ENCODE data around the gene RND2.

Gene RND2

DNA sequence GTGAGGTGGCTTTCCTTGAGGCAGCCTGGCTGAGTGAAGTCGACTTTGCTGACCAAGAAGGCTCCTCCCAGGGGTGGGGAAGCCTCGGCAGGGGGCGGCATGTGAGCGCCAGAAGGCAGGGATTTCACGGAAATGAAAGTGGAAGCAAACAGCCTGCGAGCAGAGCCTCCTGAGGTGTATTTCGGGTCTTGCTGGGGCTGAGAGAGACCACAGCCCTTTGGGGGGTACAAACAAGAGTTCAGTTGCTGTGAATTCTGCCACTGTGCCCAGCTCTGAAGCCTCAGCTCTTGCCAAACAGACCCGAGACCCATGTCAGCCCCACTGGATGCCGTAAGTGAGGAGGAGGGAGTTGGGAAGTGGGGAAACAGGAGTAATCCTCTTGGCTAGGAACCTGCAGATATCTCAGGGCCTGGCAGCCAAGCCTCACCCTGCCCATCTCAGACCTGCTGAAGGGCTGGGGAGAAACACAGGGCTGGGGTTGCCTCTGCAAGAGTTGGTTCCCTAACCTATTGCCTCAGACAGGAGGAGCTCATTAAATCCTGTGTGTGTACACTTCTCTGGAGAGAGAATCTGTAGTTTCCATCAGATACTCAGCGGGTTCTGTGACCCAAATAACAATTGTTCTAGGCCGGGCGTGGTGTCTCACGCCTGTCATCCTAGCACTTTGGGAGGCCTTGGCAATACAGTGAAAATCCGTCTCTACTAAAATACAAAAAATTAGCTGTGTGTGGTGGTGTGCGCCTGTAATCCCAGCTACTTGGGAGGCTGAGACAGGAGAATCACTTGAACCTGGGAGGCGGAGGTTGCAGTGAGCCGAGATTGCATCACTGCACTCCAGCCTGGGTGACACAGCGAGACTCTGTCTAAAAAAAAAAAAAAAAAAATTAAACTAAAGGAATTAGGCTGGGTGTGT, 18.1 kb upstream of the RND2 start, which contains the start of gene IFI35:
IFI35 (plus strand) TSS at position 146 of the 913 bp plus-strand sequence; CDS start at position 310, 164 bp downstream.
- peak; percentile 87 for DNase-seq

DNA sequence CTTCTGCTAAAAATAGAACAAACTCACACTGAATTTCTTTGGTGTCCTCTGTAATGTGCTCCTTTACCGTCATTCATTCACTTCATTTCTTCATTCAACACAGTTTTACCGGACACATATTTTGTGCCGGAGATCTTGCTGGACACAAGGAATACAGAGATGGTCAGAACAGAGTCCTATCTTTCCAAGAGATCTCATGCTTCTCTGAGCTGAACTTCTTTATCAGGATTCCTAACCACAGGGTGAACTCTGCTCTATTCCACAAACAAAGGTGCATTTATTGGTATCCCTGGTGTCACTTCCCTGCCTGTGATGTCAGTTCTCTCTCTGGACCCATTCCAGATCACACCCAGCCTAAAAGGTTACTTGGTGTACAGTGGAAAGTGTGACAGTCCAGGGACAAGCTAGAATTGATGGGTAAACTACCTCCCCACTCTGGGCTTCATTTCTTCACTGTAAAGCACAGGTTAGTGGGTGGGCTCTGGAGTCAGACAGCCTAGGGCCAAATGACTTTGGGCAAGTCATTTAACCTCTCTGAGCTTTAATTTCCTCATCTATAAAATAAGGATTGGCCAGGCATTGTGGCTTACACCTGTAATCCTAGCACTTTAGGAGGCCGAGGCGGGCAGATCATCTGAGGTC, 14.2 kb upstream of the RND2 start:
- DNase-seq: no peak

DNA sequence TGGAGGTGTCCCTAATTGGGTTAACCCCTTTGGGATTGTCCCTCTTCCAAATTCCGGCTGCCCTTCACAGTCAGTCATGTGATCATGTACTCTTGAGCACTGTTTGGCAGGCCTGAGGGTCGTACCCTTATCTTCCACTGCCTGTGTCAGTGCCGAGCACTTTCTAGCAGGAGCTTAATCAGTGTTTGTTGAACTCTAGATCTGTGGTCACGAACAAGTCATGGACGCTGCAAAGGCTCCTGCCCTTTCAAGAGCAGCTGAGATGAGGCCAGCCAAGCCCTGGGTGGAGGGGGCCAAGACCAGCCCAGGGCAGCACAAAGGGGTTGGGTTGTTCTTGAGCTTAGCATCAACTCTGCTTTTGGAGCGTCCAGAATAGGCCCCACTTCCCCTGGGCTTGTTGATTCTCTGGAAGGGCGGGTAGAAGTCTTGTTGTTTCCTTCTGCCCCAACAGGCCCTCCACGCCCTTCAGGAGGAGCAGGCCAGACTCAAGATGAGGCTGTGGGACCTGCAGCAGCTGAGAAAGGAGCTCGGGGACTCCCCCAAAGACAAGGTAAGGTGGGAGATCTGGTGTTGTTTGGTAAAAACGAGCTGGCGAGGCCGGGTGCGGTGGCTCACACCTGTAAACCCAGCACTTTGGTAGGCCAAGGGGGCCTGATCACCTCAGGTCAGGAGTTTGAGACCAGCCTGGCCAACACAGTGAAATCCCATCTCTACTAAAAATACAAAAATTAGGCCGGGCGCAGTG, 13.1 kb upstream of the RND2 start:
- DNase-seq: no peak

DNA sequence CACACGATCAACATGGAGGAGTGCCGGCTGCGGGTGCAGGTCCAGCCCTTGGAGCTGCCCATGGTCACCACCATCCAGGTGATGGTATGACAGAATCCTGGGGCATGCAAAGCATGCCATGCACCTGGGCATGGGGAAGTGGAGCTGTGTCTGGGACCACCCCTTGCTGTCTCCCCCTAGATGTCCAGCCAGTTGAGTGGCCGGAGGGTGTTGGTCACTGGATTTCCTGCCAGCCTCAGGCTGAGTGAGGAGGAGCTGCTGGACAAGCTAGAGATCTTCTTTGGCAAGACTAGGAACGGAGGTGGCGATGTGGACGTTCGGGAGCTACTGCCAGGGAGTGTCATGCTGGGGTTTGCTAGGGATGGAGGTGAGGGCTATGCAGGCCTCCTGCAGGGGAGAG, 11.7 kb upstream of the RND2 start:
- DNase-seq: no peak

DNA sequence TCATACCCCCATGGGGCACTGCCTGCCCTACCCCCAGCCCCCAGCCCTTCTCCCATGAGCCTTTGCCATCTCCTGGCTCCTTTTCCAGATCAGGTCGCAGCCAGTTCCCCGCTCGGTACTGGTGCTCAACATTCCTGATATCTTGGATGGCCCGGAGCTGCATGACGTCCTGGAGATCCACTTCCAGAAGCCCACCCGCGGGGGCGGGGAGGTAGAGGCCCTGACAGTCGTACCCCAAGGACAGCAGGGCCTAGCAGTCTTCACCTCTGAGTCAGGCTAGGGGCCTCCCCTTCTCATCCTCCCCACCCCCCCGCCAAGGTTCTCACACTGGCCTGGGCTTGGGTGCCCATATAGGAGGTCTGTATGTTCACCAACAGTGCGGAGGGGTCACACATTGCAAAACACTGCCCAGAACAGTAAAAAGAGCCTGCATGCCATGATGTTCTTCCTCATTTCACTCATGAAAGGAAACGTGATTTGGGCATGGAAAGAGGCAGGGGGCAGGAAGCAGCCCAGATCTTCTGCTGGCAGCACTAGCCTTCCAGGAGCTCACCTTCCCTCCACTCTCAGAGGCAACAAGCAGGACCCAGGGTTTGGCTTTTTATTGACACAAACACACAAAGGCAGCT, 10.9 kb upstream of the RND2 start:
- no peak for DNase-seq

DNA sequence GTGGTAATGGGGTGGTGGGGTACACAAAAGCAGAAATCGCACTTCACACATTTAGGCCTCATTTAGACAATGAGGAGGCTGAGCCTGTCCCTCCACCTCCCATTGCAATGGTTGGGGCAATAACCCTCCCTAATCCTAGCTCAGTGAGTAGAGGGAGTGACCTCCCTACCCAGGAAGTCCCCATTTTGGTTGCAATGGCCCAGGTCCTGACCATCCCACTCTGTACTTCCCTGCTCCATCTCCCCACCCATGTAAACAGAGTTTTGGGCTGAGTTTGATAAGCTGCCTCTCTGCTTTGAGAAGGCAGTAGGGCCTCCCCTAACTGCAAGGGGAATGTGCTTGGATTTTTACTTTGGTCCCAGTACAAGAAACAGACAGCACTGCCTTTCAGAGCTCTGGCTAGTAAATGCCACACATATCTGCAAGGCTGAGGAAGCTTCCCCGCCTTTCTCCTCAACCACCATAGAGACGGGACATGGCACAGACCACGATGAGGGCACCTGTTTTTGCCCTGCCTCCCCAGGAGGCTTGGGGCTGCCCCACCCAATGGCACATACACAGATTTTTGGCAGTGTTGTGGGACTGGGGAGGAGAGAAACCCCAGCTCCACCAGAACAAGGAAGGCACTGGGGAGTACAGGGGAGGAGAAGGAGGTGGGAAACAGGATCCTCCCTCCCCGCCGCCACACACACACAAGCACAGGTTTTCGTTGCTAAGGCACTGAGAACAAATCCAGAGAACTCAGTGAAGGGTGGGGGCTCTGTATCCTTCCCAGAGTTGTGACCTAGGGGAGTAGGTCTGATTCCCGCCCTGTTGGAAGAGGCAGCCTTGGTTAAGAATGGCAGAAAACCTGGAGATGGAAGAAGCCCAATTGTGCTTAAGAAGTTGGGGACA, 10.1 kb upstream of the RND2 start:
- no peak for DNase-seq

DNA sequence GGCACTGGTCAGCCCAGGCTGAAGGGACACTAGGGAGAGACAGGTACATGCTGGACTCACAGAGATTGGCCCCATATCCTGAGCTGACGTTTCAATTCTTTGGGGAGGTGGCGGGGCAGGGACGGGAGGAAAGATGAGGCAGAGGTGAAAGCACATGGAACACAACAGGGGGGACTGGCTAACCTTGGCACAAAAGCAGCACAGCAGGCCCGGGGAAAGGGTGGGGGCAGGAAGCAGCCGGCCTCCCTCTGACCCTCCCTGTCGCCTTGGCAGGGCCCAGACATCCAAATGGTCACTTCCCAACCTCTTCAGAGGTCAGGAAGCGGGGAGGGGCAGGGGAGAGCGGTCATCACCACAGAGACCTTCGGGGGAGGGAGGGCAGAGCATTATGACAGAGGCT, 9.5 kb upstream of the RND2 start:
- no peak for DNase-seq

DNA sequence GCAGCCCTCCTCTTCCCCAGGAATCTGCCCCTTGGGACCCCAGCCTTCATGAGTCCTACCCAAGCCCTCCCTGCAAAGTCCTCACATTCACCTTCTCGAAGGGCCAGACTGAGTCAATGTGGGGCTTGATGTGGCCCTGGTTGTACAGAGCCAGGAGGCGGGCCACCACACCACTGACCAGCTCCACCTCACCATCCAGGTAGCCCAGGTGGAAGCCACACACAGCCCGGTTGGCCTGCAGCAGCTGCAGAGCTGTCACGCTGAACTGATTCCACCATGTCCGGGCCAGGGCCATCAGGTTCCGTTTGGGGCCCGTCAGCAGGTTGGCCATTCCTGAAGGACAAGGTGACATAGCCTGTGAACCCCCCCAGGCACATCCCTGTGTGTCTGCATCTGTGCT, 8.8 kb upstream of the RND2 start:
- DNase-seq: no peak

DNA sequence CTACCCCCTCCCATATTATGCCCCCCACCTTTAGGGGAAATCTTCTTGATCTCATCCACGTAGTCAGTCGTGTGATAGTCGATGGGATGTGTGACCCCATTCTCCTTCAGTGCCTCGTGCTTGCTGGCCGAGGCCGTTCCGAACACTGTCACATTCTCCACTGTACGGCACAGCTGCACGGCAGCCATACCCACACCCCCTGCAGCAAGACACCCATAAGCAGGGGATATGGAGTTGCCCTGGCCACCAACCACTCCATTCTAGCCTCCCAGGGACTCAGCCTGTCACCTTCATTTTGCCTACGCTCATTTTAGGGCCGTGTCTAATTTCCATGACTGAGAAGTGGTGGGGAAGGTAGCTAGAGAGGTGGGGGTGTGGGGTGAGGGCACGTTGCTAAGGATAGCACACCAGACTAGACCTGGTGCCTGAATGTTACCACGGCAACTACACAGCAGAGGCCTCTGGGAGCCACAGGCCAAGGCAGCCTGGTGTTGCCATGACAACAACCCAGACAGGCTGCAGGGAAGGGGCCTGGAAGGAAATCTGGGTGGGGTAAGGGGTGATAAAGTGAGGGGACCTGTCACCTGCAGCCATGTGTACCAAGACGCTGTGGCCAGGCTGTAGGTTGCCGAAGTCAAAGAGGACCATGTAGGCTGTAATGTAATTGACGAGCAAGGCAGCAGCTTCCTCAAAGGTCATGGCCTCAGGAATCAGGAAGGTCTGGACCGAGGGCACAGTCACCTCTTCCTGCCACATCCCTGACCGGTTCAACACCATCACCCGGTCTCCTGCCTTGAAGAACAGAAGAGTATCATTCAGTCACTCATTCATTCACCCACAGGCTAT, 6.8 kb upstream of the RND2 start:
- no peak for DNase-seq

DNA sequence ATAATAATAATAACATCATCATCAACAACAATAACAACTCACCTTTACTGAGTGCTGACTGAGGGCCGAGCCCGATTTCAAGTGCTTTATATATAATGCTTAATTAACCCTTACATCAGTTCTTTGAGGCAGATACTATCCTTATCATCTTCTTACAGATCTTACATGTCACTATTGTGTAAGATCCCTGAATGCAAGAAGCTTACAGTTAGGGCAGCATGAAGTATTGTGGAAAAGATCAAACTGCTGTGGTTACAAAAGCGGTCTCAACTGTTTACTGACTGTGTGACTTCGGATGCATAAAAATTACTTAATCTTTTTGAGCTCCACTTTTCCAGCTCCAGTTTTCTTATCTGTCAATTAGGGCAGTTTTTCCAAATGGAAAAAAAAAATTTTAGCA, 6.1 kb upstream of the RND2 start:
- DNase-seq: no peak

DNA sequence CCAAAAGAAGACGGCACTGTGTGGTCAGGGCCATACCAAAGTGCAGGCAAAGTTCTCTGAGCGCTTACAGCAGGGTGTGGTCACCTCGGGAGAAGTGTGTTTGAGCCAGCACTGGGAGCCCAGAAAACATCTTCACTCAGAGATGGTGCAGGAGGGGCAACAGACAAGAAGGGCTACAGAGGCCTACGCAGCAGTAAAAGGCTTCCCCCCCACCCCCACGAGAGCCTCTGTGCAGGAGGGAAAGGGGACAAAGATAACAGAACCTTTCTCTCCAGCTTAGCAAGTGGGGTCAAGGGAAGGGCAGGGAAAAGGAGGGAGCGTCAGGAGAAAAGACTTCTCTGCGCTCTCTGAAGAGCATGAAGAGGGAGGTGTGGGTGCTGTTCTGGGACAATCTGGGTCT, 5.6 kb upstream of the RND2 start:
- DNase-seq: no peak

DNA sequence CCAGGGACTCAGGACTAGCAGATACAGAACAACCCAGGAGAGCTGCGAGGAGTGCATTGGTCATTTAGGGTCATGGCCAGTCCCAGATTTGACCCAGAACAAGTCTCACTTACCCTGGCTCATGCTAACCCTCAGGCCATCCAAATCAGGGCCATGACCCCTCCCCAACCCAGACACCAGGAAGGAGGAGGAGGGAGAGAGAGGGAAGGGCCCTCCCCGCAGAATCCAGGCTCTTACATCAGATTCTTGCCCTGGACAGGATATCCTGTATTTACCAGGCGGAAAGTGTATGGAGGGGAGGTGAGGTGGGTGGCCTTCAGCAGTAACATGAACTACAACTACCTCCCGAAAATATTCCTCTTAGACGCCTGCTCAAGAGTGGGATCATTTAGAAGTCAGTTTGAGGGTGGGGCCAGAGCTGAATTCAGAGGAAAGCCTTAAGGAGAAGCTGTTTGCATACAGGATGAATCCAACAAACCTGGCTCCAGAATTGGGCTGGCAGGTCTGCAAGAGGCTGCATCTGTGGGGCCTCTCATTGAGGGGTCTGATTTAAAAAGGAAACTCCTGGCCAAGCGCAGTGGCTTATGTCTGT, 4.9 kb upstream of the RND2 start:
- DNase-seq: no peak

DNA sequence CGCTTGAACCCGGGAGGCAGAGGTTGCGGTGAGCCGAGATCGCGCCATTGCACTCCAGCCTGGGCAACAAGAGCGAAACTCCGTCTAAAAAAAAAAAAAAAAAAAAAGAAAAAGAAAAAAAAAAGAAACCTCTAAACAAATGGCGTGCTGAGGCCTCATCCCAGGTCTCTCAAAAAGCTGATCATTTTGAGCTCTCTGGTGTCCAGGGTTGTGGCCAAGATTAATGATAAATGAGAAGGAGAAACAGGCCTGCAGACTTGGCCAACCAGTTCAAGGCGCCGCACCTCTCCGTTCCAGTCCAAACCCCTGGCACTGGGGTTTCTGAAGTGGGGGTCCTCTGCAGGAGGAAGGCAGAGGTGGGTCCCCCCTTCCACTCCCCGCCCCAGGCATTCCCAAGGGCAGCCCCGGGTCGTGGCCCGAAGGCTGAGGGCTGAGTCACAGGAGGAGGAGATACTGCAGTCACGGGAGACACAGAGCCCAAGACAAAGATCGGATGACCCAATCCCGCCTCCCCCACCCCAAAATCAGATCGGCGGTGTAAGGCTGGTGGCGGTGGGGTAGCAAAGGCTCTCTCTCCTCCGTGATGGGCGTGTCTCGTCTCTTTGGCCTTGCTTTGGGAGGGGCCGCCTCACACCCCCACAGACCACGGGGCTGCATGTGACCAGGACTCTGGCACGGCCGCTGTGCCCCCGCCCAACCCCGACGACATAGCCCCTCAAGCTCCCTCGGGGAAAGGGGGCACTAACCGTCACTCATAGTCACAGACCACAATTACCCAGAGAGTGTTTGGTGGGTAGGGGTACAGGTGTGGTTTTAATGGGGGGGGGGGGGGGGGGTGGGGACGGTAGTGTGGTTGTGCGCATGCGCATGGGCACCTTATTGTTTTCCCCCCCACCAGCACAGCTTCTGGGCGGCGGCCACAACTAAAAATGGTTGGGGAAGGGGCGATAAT, 4.0 kb upstream of the RND2 start:
- no peak for DNase-seq

DNA sequence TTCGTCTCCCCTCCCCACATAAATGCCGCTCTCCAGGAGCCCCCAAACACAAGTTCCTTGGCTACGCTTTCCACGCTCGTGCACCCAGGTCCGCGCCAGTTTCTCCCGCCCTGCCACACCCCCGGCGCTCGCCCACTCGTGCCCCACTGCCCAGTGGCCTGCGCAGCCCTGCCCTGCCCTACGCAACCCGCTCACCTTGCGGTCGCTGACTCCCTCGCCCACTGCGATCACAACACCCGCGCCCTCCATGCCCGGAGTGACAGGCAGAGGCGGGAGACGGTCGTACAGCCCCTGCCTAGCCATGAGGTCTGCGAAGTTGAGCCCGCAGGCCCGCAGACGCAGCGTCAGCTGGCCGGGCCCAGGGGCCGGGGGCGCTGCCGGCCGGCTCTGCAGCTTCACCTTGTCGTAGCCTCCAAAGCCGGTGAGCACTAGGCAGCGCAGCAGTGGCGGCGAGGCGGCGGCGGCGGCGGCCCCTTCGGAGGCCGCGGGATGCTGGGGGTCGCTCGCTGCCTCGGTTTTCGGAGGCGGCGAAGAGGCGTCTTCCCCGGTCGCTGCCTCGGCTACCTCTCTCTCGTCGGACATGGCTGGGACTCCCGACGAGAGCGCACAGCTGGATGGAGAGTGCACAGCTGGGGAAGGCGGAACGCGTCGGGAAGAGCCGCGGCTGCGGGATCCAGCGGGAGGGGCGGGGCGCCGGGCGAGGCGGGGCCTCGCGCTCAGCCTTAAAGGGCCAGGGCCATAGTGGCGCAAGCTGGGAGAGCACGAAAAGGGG, 3.1 kb upstream of the RND2 start, which contains the start of gene VAT1:
VAT1 (minus strand) TSS at position 645 of the 772 bp plus-strand sequence; CDS start at position 582, 63 bp downstream.
- DNase-seq: peak; percentile 54

DNA sequence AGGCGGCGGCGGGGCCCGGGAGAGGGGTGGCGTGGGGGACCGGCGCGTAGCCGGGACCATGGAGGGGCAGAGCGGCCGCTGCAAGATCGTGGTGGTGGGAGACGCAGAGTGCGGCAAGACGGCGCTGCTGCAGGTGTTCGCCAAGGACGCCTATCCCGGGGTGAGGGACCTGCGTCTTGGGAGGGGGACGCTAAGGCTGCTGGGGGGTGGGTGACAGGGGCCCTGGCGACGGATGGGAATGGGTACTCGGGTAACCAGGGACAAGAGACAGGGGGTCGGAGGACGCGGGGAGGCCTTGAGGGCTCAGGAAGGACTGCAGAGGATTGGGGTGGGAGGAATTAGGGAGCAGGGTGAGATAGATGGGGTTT, 243 bp downstream of the RND2 start:
- DNase-seq: no peak

DNA sequence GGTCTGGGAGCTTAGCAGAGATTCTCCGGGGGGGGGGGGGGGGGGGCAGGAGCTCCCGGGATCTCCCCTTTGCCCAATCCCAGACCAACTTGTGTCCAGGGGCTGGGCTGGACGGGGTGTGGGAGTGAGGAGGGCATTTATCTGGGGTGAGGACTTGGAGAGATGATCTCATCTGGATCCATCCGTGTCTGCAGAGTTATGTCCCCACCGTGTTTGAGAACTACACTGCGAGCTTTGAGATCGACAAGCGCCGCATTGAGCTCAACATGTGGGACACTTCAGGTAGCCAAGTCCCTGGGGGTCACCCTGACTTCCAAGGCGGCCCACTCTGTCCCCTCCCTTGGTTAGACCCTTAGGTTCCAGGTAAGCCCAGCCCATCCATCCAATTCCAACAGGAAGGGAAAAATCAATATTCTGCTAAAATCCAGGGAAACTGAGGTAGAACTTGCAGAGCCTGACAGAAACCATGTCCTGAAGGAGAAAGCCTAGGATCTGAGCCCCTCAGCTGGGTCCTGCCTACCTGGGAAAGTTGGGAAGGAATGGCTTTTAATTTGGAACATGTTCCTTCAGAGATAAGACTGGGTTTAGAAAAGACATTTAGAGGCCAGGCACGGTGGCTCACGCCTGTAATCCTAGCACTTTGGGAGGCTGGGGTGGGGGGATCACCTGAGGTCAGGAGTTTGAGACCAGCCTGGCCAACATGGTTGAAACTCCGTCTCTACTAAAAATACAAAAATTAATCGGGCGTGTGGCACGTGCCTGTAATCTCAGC, 921 bp downstream of the RND2 start:
- DNase-seq: no peak

DNA sequence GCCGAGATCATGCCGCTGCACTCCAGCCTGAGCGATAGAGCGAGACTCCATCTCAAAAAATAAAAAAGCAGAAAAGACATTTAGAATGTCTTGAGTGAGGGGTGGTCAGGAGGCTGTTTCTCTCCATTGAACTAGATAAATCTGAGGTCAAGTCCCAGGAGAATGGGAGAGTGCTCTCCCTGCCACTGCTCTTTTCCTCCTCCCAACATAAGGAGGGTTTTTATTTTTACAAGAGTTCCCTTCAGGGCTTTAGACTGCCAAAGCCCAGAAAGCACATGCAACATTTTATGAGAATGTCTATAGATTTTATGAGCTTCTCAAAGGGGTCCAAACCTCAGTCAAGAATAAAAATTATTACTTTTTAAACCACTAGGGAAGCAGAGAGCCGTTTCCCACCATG, 1.6 kb downstream of the RND2 start:
- no peak for DNase-seq

All from stimulated activated CD4-positive, alpha-beta T cell treated with anti-CD3 and anti-CD28 coated beads, Interleukin-1b, Interleukin-23, amount 100 ng/mL, for 48 hours (primary cell).